ENCODE data around the gene CHRM5. TPM values are rescaled to one million over a fixed set of nuclear protein-coding genes. Genes with fewer than 3 reads are reported as not detected.
A peak's percentile ranks its signal among the peaks of the same experiment; 100 is the strongest.

The CHRM5 gene
- total RNA-seq, 1 donor from 2014 or later = not detected

DNA sequence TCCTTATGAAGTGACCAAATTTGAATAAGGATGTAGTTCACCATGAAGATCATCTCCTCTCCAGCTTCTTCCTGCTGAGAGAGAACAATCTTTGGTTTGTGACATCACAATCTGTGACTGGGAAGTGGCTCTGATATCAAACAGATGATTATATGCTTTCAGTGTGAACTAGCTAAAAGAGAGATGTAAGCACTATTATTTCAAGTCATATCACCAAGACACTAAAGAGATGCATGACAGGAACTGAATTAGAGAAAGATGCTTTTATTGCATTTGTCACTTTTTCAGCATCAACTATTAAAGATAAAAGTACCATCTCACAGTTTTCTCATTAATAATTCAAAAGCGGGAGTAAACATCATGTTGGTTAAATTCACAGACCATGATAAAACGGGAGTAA is 3.5 kb downstream of the CHRM5 start:
- Mint-ChIP-seq H3K4me1 (ENCODE audit: low read depth) (peaks cover 11% of the 10 kb centered on the region), H3K27ac (no peak overlapping the region), H3K4me3 (ENCODE audit: low read depth) (no peak overlapping the region), H3K36me3 (ENCODE audit: insufficient read depth) (no peaks in the 10 kb centered on the region), H3K9me3 (ENCODE audit: low read depth) (no peaks in the 10 kb centered on the region), H3K27me3 (no peaks in the 10 kb centered on the region)
- DNase-seq (ENCODE audit: low spot score, unreplicated experiment) = no peak
- TF ChIP-seq, protein P1, sequence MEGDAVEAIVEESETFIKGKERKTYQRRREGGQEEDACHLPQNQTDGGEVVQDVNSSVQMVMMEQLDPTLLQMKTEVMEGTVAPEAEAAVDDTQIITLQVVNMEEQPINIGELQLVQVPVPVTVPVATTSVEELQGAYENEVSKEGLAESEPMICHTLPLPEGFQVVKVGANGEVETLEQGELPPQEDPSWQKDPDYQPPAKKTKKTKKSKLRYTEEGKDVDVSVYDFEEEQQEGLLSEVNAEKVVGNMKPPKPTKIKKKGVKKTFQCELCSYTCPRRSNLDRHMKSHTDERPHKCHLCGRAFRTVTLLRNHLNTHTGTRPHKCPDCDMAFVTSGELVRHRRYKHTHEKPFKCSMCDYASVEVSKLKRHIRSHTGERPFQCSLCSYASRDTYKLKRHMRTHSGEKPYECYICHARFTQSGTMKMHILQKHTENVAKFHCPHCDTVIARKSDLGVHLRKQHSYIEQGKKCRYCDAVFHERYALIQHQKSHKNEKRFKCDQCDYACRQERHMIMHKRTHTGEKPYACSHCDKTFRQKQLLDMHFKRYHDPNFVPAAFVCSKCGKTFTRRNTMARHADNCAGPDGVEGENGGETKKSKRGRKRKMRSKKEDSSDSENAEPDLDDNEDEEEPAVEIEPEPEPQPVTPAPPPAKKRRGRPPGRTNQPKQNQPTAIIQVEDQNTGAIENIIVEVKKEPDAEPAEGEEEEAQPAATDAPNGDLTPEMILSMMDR (IDR thresholded peaks at IDR 0.05; ENCODE audit: unreplicated experiment) = no peak

DNA sequence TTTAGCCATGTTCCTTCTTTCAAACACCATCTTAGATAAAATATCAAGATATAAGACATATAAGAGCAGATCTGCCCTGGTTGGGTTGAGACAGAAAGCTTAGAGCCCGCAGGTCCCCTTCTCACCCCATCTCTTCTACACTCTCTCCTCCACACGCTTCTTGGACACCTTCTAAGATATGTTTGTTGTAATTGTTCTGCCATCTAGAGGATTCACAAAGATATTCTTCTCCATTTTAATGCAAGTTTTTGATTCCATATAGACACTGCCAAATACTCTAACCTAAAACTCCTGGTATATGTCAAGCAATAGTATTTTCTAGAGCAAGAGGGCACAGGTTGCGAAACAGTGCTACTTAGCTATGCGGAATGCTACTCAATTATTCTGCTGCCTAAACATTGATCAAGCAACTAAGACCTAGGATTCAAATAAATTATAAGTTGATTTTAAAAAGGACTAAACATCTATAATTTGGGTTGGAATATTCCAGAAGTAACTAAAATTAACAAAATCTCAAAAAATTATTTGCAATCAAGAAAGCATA is 6.8 kb downstream of the CHRM5 start:
- TF ChIP-seq, protein P1 (IDR thresholded peaks at IDR 0.05; ENCODE audit: unreplicated experiment) = no peak
- H3K27ac Mint-ChIP-seq = no peak overlapping the region

DNA sequence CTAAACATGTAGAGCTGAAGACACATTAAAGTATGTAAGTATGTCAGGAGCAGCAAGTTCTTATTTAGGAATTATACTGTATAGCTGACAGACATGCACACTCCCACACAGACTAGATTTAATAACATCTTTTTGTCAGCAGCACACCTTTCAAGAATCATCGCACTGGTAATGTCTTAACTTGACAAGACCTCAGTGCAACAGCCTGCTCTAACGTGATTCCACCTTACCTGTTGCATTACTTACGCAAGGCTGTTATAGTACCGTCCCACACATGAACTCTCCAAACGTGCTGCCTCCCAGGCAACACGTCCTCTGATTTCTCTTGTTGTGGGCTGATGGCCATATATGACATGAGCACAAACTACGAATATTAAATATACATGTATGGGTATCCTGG is 11.9 kb downstream of the CHRM5 start:
- H3K9me3 Mint-ChIP-seq (ENCODE audit: low read depth) = peaks cover 3% of the 10 kb centered on the region
- TF ChIP-seq, protein P1 (IDR thresholded peaks at IDR 0.05; ENCODE audit: unreplicated experiment) = no peak
- H3K4me3 Mint-ChIP-seq (ENCODE audit: low read depth) = no peak overlapping the region
- no peak for DNase-seq (ENCODE audit: low spot score, unreplicated experiment)
- H3K36me3 Mint-ChIP-seq (ENCODE audit: insufficient read depth) = peaks cover 1% of the 10 kb centered on the region
- no peak overlapping the region for H3K27ac Mint-ChIP-seq
- H3K4me1 Mint-ChIP-seq (ENCODE audit: low read depth) = peaks cover 27% of the 10 kb centered on the region
- no peaks in the 10 kb centered on the region for H3K27me3 Mint-ChIP-seq

More for the DNA sequence above, 6.8 kb downstream of the CHRM5 start:
- H3K4me1 Mint-ChIP-seq (ENCODE audit: low read depth) = peaks cover under 1% of the 10 kb centered on the region
- no peak overlapping the region for H3K4me3 Mint-ChIP-seq (ENCODE audit: low read depth)
- H3K27me3 Mint-ChIP-seq = no peaks in the 10 kb centered on the region
- no peaks in the 10 kb centered on the region for H3K9me3 Mint-ChIP-seq (ENCODE audit: low read depth)
- no peak for DNase-seq (ENCODE audit: low spot score, unreplicated experiment)
- no peaks in the 10 kb centered on the region for H3K36me3 Mint-ChIP-seq (ENCODE audit: insufficient read depth)

DNA sequence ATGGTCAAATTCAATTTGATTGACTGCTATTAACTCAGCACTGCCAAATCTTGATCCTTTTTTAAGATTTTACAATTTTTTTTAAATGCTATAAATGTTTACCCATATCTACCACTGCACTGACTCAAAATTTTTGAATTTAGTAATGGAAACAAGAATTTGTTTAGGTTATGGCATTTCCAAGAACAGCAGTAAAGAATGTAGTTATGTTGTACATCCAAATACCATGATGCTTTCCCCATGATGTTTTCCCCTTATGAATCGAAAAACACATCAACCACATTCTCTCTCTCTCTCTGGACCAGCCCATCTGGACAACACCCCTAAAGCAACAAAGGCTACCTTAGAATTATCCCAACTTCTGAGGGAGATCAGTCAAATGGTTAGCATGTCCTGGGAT is 14.2 kb downstream of the CHRM5 start:
- H3K9me3 Mint-ChIP-seq (ENCODE audit: low read depth) = peaks cover 3% of the 10 kb centered on the region
- TF ChIP-seq, protein P1 (IDR thresholded peaks at IDR 0.05; ENCODE audit: unreplicated experiment) = no peak
- H3K27ac Mint-ChIP-seq = no peak overlapping the region

DNA sequence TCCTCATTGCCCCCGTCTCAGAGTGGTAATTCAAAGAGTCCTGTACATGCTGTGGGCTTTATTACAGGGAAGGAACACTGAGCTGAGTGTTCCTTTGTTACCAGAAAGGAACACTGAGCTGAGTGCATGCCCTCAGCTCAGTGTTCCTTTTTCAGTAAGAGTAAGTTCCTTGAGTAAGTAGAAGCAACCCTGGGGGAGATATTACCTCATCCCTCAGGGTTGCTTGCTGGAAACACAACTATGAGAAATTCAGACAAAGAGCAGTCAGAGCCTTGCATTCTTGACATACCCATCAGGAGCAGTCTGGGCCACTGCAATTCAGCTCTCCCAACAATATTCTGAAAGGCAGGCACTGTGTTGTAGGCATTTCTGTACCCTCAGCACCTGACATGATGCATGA is 17.0 kb downstream of the CHRM5 start:
- Mint-ChIP-seq H3K4me3 (ENCODE audit: low read depth) (no peak overlapping the region), H3K4me1 (ENCODE audit: low read depth) (peaks cover 38% of the 10 kb centered on the region), H3K9me3 (ENCODE audit: low read depth) (peaks cover 3% of the 10 kb centered on the region), H3K27me3 (no peaks in the 10 kb centered on the region), H3K36me3 (ENCODE audit: insufficient read depth) (peaks cover 1% of the 10 kb centered on the region), H3K27ac (peak overlapping the region; percentile 86)
- TF ChIP-seq, protein P1 (IDR thresholded peaks at IDR 0.05; ENCODE audit: unreplicated experiment) = no peak
- no peak for DNase-seq (ENCODE audit: low spot score, unreplicated experiment)

More for the DNA sequence above, 14.2 kb downstream of the CHRM5 start:
- peaks cover 1% of the 10 kb centered on the region for H3K36me3 Mint-ChIP-seq (ENCODE audit: insufficient read depth)
- H3K27me3 Mint-ChIP-seq = no peaks in the 10 kb centered on the region
- peaks cover 34% of the 10 kb centered on the region for H3K4me1 Mint-ChIP-seq (ENCODE audit: low read depth)
- DNase-seq (ENCODE audit: low spot score, unreplicated experiment) = no peak
- H3K4me3 Mint-ChIP-seq (ENCODE audit: low read depth) = no peak overlapping the region

Measured in progenitor cell of endocrine pancreas (in vitro differentiated cells).